GM19043 (cell line): ENCODE measurements around the gene SLC34A3.

Experiments
- ATAC-seq: cut with Tn5 transposase; IDR thresholded peaks from one replicate; pipeline ENCODE4 v1.9.1; 2021; ENCODE audit warnings: low read depth; ENCODE audit not compliant: unreplicated experiment

The SLC34A3 gene

GRCh38 chr9:137273095-137273490 is 42.4 kb downstream of the SLC34A3 start:
- ATAC-seq, result no peak

GRCh38 chr9:137273611-137274320 is 43.1 kb downstream of the SLC34A3 start:
- ATAC-seq, result no peak

- no peak for ATAC-seq
Observed at GRCh38 chr9:137275203-137275587, 44.5 kb downstream of the SLC34A3 start.

GRCh38 chr9:137275588-137276472 is 45.1 kb downstream of the SLC34A3 start:
- no peak for ATAC-seq

- ATAC-seq, result no peak
Observed at GRCh38 chr9:137276473-137277328, 46.0 kb downstream of the SLC34A3 start.

GRCh38 chr9:137277329-137278041 is 46.8 kb downstream of the SLC34A3 start, which contains the start of gene TOR4A:
TOR4A (plus strand) TSS chr9:137277726; CDS start chr9:137278690, 964 bp downstream.
- peak; percentile 76 for ATAC-seq

GRCh38 chr9:137278061-137278701 is 47.5 kb downstream of the SLC34A3 start:
- ATAC-seq, result no peak

GRCh38 chr9:137278721-137279711 is 48.3 kb downstream of the SLC34A3 start:
- ATAC-seq, result no peak

- ATAC-seq, result no peak
Observed at GRCh38 chr9:137279741-137280473, 49.2 kb downstream of the SLC34A3 start.

GRCh38 chr9:137280474-137281344 is 50.0 kb downstream of the SLC34A3 start:
- ATAC-seq, result no peak

GRCh38 chr9:137281345-137282116 is 50.8 kb downstream of the SLC34A3 start:
- ATAC-seq, result no peak
